Liver (tissue), 9 donors: Measurements from ENCODE around the gene DGKQ. TPM values are rescaled to one million over a fixed set of nuclear protein-coding genes. Genes with fewer than 3 reads are reported as not detected.

Experiments used
- DNase-seq: peaks from one replicate; pipeline ENCODE4 v3.0.0-alpha.2; 2017; ENCODE audit warnings: low spot score
- H3K27ac ChIP-seq, 2 donors: one replicate each; pipeline ENCODE4 v1.7.0; 2013; ENCODE audit warnings: inconsistent platforms in 2 of 2, low read length in 2 of 2, control low read depth in 1 of 2, low read depth in 1 of 2, mild to moderate bottlenecking in 1 of 2
- H3K27me3 ChIP-seq, 4 donors: one replicate each; pipeline versions ENCODE4 v1.6.1 to v1.7.0; 2013; ENCODE audit warnings: low read length in 3 of 4, inconsistent platforms in 1 of 4, mild to moderate bottlenecking in 1 of 4, moderate library complexity in 1 of 4; ENCODE audit not compliant: control insufficient read depth in 4 of 4, insufficient read depth in 4 of 4
- H3K36me3 ChIP-seq, 4 donors: one replicate each; pipeline versions ENCODE4 v1.6.1 to v1.7.0; 2013; ENCODE audit warnings: low read length in 3 of 4, mild to moderate bottlenecking in 3 of 4, low read depth in 1 of 4, moderate library complexity in 1 of 4; ENCODE audit not compliant: control insufficient read depth in 4 of 4, insufficient read depth in 3 of 4
- H3K4me1 ChIP-seq, 4 donors: one replicate each; pipeline versions ENCODE4 v1.6.1 to v1.7.0; 2013; ENCODE audit warnings: low read length in 3 of 4, mild to moderate bottlenecking in 3 of 4, moderate library complexity in 1 of 4; ENCODE audit not compliant: control insufficient read depth in 4 of 4, insufficient read depth in 4 of 4
- H3K4me3 ChIP-seq, 3 donors: one replicate each; pipeline versions ENCODE4 v1.6.1 to v1.7.0; 2013; ENCODE audit warnings: low read length in 3 of 3, control low read depth in 1 of 3, low read depth in 1 of 3, mild to moderate bottlenecking in 1 of 3
- H3K9ac ChIP-seq, 2 donors: one replicate each; pipeline ENCODE4 v1.7.0; 2013; ENCODE audit warnings: low read length in 2 of 2, mild to moderate bottlenecking in 2 of 2, moderate library complexity in 2 of 2, control low read depth in 1 of 2, low read depth in 1 of 2
- H3K9me3 ChIP-seq, 4 donors: one replicate each; pipeline versions ENCODE4 v1.6.1 to v1.7.0; 2013; ENCODE audit warnings: low read length in 3 of 4; ENCODE audit not compliant: control insufficient read depth in 4 of 4
- ATF3 ChIP-seq: IDR thresholded peaks from 2 replicates; pipeline ENCODE4 v1.6.1; 2016; ENCODE audit warnings: antibody characterized with exemption
- EGR1 ChIP-seq, 2 donors: IDR thresholded peaks; 2 replicates each; pipeline ENCODE4 v1.6.1; 2016 to 2018; ENCODE audit warnings: antibody characterized with exemption in 2 of 2, low read depth in 2 of 2
- FOXA1 ChIP-seq: IDR thresholded peaks from 2 replicates; pipeline ENCODE4 v1.6.1; 2016; ENCODE audit warnings: antibody characterized with exemption
- FOXA2 ChIP-seq: IDR thresholded peaks from 2 replicates; pipeline ENCODE4 v1.6.1; 2016; ENCODE audit warnings: antibody characterized with exemption
- HNF4A ChIP-seq, 2 donors: conservative IDR thresholded peaks; 2 replicates each; pipeline ENCODE4 v1.6.1; 2016; ENCODE audit warnings: antibody characterized with exemption in 2 of 2, mild to moderate bottlenecking in 2 of 2
- JUND ChIP-seq, 2 donors: IDR thresholded peaks; 2 replicates each; pipeline ENCODE4 v1.6.1; 2016; ENCODE audit warnings: antibody characterized with exemption in 2 of 2
- NR2F2 ChIP-seq: IDR thresholded peaks from 2 replicates; pipeline ENCODE4 v1.6.1; 2016; ENCODE audit warnings: antibody characterized with exemption
- RAD21 ChIP-seq, 2 donors: IDR thresholded peaks; 2 replicates each; pipeline ENCODE4 v1.6.1; 2016; ENCODE audit warnings: antibody characterized with exemption in 2 of 2, mild to moderate bottlenecking in 2 of 2
- REST ChIP-seq: IDR thresholded peaks from 2 replicates; pipeline ENCODE4 v1.6.1; 2016; ENCODE audit warnings: antibody characterized with exemption, mild to moderate bottlenecking
- RXRA ChIP-seq, 2 donors: IDR thresholded peaks; 2 replicates each; pipeline ENCODE4 v1.6.1; 2017 to 2018; ENCODE audit warnings: antibody characterized with exemption in 2 of 2, mild to moderate bottlenecking in 1 of 2
- SP1 ChIP-seq: IDR thresholded peaks from 2 replicates; pipeline ENCODE4 v1.6.1; 2018; ENCODE audit warnings: antibody characterized with exemption, mild to moderate bottlenecking
- TAF1 ChIP-seq: conservative IDR thresholded peaks from 2 replicates; pipeline ENCODE4 v1.6.1; 2016; ENCODE audit warnings: antibody characterized with exemption, mild to moderate bottlenecking
- YY1 ChIP-seq: IDR thresholded peaks from 2 replicates; pipeline ENCODE4 v1.6.1; 2016; ENCODE audit warnings: antibody characterized with exemption, mild to moderate bottlenecking
- ZBTB33 ChIP-seq: IDR thresholded peaks from 2 replicates; pipeline ENCODE4 v1.6.1; 2016; ENCODE audit warnings: antibody characterized with exemption
- WGBS: extraction: QIAGEN DNeasy Blood & Tissue Kit; methylation state at CpG from one replicate; pipeline ENCODE4 v1.1.7; 2013; 5-methylcytosine and 5-hydroxymethylcytosine counted together
- polyA plus RNA-seq, 2 donors: library from polyadenylated mRNA; stranded (reverse) in 1 of 2; unstranded in 1 of 2; fragments of 200-250 nt in 1 of 2; fragments of >200 nt in 1 of 2; fragmentation: Nextera tagmentation in 1 of 2; extraction: Ambion mirVana in 1 of 2; gene quantifications; one replicate each; pipeline versions ENCODE4 v1.2.1 to v1.2.3, GENCODE V29; 2013 to 2015
- total RNA-seq, 2 donors: library from RNA; depleted of rRNA; stranded (reverse); fragments of >200 nt; gene quantifications; one replicate each; pipeline ENCODE4 v1.2.3, GENCODE V29; 2014
- TF ChIP-seq, protein P1 (sequence below): fragments of 150-350 bp; IDR thresholded peaks from 2 replicates; pipeline ENCODE4 v1.5.1; 2017; ENCODE audit warnings: improper control_type of control experiment, low read depth, low read length; ENCODE audit not compliant: missing input control
- donor health status: healthy.
- donor health status: healthy.
- donor health status: healthy.
- donor health status: healthy.
- donor health status: healthy.

Gene DGKQ
- total and polyA plus RNA-seq, 4 donors = 1.5 to 8.8 (median 3.6) TPM

DNA sequence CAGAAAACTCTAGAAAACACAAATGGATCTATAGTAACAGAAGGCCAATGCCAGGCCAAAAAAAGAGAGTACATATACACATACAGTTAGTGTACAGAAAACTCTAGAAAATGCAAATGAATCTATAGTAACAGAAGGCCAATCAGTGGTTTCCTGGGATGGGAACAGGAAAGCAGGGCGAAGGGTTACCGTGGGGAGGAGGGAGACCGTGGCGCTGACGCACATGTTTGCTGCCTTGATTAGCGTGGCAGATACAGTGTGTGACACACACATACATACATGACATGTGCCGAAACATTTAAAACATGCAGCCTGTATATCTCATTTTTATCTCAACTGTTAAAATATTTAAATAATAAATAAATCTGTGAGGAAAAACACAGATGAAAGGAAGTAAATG lies 55.9 kb downstream of the DGKQ start:
- Histone ChIP-seq H3K9me3 (peaks cover 0 to 3% (median 0%) of the 10 kb centered on the region in 4 donors), H3K27ac (no peak overlapping the region), H3K9ac (no peak overlapping the region), H3K36me3 (peaks cover 0 to 7% (median 3%) of the 10 kb centered on the region in 4 donors), H3K4me1 (peaks cover 0 to 6% (median 2%) of the 10 kb centered on the region in 4 donors), H3K27me3 (no peaks in the 10 kb centered on the region), H3K4me3 (no peak overlapping the region)
- no peak for DNase-seq
- 98% methylated on average over 7 of the region's 7 CpGs for WGBS
- no peak for TF ChIP-seq HNF4A (conservative IDR thresholded peaks at IDR 0.05)
- TF ChIP-seq NR2F2 = no peak
- no peak for TF ChIP-seq YY1
- no peak for TF ChIP-seq ATF3
- TF ChIP-seq REST = no peak
- TF ChIP-seq ZBTB33 = no peak
- TF ChIP-seq TAF1 = no peak
- TF ChIP-seq RAD21 (IDR thresholded peaks at IDR 0.05) = no peak
- TF ChIP-seq, protein P1, sequence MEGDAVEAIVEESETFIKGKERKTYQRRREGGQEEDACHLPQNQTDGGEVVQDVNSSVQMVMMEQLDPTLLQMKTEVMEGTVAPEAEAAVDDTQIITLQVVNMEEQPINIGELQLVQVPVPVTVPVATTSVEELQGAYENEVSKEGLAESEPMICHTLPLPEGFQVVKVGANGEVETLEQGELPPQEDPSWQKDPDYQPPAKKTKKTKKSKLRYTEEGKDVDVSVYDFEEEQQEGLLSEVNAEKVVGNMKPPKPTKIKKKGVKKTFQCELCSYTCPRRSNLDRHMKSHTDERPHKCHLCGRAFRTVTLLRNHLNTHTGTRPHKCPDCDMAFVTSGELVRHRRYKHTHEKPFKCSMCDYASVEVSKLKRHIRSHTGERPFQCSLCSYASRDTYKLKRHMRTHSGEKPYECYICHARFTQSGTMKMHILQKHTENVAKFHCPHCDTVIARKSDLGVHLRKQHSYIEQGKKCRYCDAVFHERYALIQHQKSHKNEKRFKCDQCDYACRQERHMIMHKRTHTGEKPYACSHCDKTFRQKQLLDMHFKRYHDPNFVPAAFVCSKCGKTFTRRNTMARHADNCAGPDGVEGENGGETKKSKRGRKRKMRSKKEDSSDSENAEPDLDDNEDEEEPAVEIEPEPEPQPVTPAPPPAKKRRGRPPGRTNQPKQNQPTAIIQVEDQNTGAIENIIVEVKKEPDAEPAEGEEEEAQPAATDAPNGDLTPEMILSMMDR = no peak
- no peak for TF ChIP-seq RXRA (IDR thresholded peaks at IDR 0.05)

DNA sequence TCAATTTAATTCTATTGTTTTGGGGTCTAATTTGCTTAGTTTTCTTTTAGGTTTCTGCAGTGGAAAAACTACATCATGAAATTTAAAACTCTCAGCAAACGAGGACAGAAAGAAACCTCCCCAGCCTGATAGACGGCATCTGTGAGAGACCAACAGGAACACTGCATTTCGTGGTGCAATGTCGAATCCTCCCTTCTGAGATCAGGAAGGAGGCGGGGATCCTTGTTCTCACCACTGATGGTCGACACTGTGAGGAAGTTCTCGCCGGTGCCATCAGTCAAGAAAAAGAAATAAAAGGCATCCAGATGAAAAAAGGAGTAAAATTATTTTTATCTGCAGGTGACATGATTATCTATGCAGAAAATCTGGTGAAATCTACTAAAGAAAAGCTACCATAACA lies 57.8 kb downstream of the DGKQ start:
- no peaks in the 10 kb centered on the region for H3K27me3 ChIP-seq
- no peak overlapping the region for H3K4me3 ChIP-seq
- H3K27ac ChIP-seq = no peak overlapping the region
- no peak for TF ChIP-seq ATF3
- TF ChIP-seq FOXA1 = no peak
- TF ChIP-seq SP1 = no peak
- no peak for TF ChIP-seq RXRA (IDR thresholded peaks at IDR 0.05)
- no peak for TF ChIP-seq TAF1
- no peak for TF ChIP-seq REST
- TF ChIP-seq JUND (IDR thresholded peaks at IDR 0.05) = no peak
- TF ChIP-seq YY1 = no peak
- TF ChIP-seq FOXA2 = no peak
- TF ChIP-seq, protein P1 = no peak
- no peak for TF ChIP-seq EGR1 (IDR thresholded peaks at IDR 0.05; ENCODE audit: low read depth in 2 of 2)
- no peak for TF ChIP-seq NR2F2
- TF ChIP-seq RAD21 (IDR thresholded peaks at IDR 0.05) = no peak
- WGBS = 65% methylated on average over 8 of the region's 8 CpGs
- peaks cover 4 to 23% (median 10%) of the 10 kb centered on the region in 4 donors for H3K36me3 ChIP-seq
- H3K9ac ChIP-seq = no peak overlapping the region
- peaks cover 0 to 3% (median 0%) of the 10 kb centered on the region in 4 donors for H3K9me3 ChIP-seq
- peaks cover 0 to 6% (median 2%) of the 10 kb centered on the region in 4 donors for H3K4me1 ChIP-seq
- DNase-seq = no peak
